A549 (cell line): Measurements from ENCODE around the gene CTNNA3. TPM values are rescaled to one million over a fixed set of nuclear protein-coding genes. Genes with fewer than 3 reads are reported as not detected.

Experiments
- ATAC-seq, 2 experiments: fragments of 200-7000 bp in 1 of 2; fragments of >200 bp in 1 of 2; cut with Nextera tagmentation in 1 of 2; cut with Tn5 transposase in 1 of 2; 3 replicates each; pipeline versions ENCODE4 v1.8.0 to v1.9.1; 2018 to 2020; ENCODE audit warnings: mild to moderate bottlenecking in 1 of 2, moderate library complexity in 1 of 2
- CTCF ChIA-PET: fragments of 300-600 bp; sonication (Branson Sonifier 250); formaldehyde crosslinking; extraction: SDS; loops from one replicate; lab custom pipeline; 2021; ENCODE audit warnings: antibody characterized with exemption, inconsistent platforms; lab: Yijun Ruan, JAX
- POLR2A ChIA-PET: fragments of 350-600 bp; formaldehyde crosslinking; extraction: SDS; loops from one replicate; lab custom pipeline; 2021; ENCODE audit warnings: antibody characterized with exemption, inconsistent platforms; lab: Yijun Ruan, JAX
- DNase-seq, 2 experiments: peaks; one replicate each; pipeline versions ENCODE4 v3.0.0 to v3.0.0-alpha.2; 2011 to 2016; ENCODE audit warnings: low read depth in 1 of 2, low spot score in 1 of 2
- FAIRE-seq: peaks from 2 replicates; lab custom pipeline; 2011; peaks lifted over from hg19 to GRCh38; lab: Jason Lieb, UNC
- H3K27ac ChIP-seq, 2 experiments: fragments of >200 bp; sonication (Bioruptor Twin); formaldehyde crosslinking; 3 replicates each; pipeline ENCODE4 v1.5.1; 2016 to 2017
- H3K4me1 ChIP-seq: fragments of >200 bp; sonication (Bioruptor Twin); formaldehyde crosslinking; 3 replicates; pipeline ENCODE4 v1.6.1; 2016
- H3K4me2 ChIP-seq: fragments of >200 bp; sonication (Bioruptor Twin); formaldehyde crosslinking; 3 replicates; pipeline ENCODE4 v1.6.1; 2016
- H3K4me3 ChIP-seq: fragments of >200 bp; sonication (Bioruptor Twin); formaldehyde crosslinking; 3 replicates; pipeline ENCODE4 v1.5.1; 2016
- H3K9me3 ChIP-seq: fragments of >200 bp; sonication (Bioruptor Twin); formaldehyde crosslinking; 3 replicates; pipeline ENCODE4 v1.6.1; 2016
- BCL3 ChIP-seq: fragments of >200 bp; sonication (Bioruptor Twin); formaldehyde crosslinking; IDR thresholded peaks from 3 replicates; pipeline ENCODE4 v1.6.1; 2016
- CBX2 ChIP-seq: fragments of 200-600 bp; sonication (generic); IDR thresholded peaks from 2 replicates; pipeline ENCODE4 v1.6.1; 2016; ENCODE audit warnings: low read depth, mild to moderate bottlenecking, borderline replicate concordance
- CEBPB ChIP-seq, 2 experiments: fragments of >200 bp in 1 of 2; sonication (Bioruptor Twin) in 1 of 2; formaldehyde crosslinking in 1 of 2; IDR thresholded peaks; 2 replicates each; pipeline ENCODE4 v1.6.1; 2012 to 2016
- FOSL2 ChIP-seq, 2 experiments: fragments of 450-650 bp in 1 of 2; fragments of >200 bp in 1 of 2; sonication (Bioruptor Twin) in 1 of 2; formaldehyde crosslinking; IDR thresholded peaks; 2 replicates each; pipeline versions ENCODE4 v1.5.0 to v1.6.1; 2016 to 2020; ENCODE audit warnings: mild to moderate bottlenecking in 1 of 2, moderate library complexity in 1 of 2
- KDM1A ChIP-seq: fragments of 200-600 bp; sonication (generic); IDR thresholded peaks from 2 replicates; pipeline ENCODE4 v1.6.1; 2016; ENCODE audit warnings: low read depth, mild to moderate bottlenecking
- KDM5A ChIP-seq: fragments of 200-600 bp; sonication (generic); IDR thresholded peaks from 2 replicates; pipeline ENCODE4 v1.6.1; 2016; ENCODE audit warnings: antibody characterized with exemption, mild to moderate bottlenecking
- MAFK ChIP-seq: fragments of 450-650 bp; IDR thresholded peaks from 2 replicates; pipeline ENCODE4 v1.6.1; 2014; ENCODE audit not compliant: partially characterized antibody
- MAX ChIP-seq: IDR thresholded peaks from 2 replicates; pipeline ENCODE4 v1.6.1; 2012
- MAZ ChIP-seq: fragments of 150-350 bp; IDR thresholded peaks from 2 replicates; pipeline ENCODE4 v1.6.1; 2014; ENCODE audit warnings: antibody characterized with exemption, low read depth, low read length, borderline replicate concordance
- NFE2L2 ChIP-seq: fragments of 150-350 bp; conservative IDR thresholded peaks from 2 replicates; pipeline ENCODE4 v1.6.1; 2014; ENCODE audit warnings: low read length
- NPAS2 ChIP-seq: fragments of 250-450 bp; sonication (Bioruptor Pico); IDR thresholded peaks from 2 replicates; pipeline ENCODE4 v1.8.0; 2022; ENCODE audit warnings: mild to moderate bottlenecking, moderate library complexity, borderline replicate concordance
- PHF8 ChIP-seq: fragments of 200-600 bp; sonication (generic); IDR thresholded peaks from 2 replicates; pipeline ENCODE4 v1.6.1; 2016; ENCODE audit warnings: low read depth, mild to moderate bottlenecking, antibody characterized with exemption, moderate library complexity, borderline replicate concordance
- RCOR1 ChIP-seq: fragments of 150-350 bp; IDR thresholded peaks from 2 replicates; pipeline ENCODE4 v1.6.1; 2014; ENCODE audit warnings: antibody characterized with exemption, low read length, low read depth
- SREBF2 ChIP-seq: fragments of 450-650 bp; IDR thresholded peaks from 2 replicates; pipeline ENCODE4 v1.6.1; 2014; ENCODE audit warnings: mild to moderate bottlenecking, moderate library complexity
- ZFP36 ChIP-seq: fragments of 450-650 bp; IDR thresholded peaks from 2 replicates; pipeline ENCODE4 v1.6.1; 2014; ENCODE audit warnings: borderline replicate concordance; ENCODE audit not compliant: partially characterized antibody
- ZNF302 ChIP-seq: fragments of 250-450 bp; sonication (Bioruptor Pico); IDR thresholded peaks from 2 replicates; pipeline ENCODE4 v1.9.0; 2021; ENCODE audit warnings: inconsistent platforms, mild to moderate bottlenecking, moderate library complexity
- ZSCAN20 ChIP-seq: fragments of 250-450 bp; sonication (Bioruptor Pico); IDR thresholded peaks from 2 replicates; pipeline ENCODE4 v1.8.0; 2022; ENCODE audit warnings: mild to moderate bottlenecking, moderate library complexity
- WGBS: methylation state at CpG from one replicate; pipeline ENCODE4 v1.1.6; 2017; ENCODE audit errors: missing lambda C conversion rate; 5-methylcytosine and 5-hydroxymethylcytosine counted together
- polyA plus RNA-seq, 4 experiments: library from polyadenylated mRNA; depleted of rRNA in 3 of 4; stranded (reverse); fragments of >200 nt; fragmentation: RNase III in 1 of 4; extraction: RNeasy Plus Mini Kit Qiagen cat#74134 plus additional on column Dnase treatment in 1 of 4; gene quantifications; 2 replicates in 3 of 4; 3 replicates in 1 of 4; pipeline ENCODE4 v1.2.3, GENCODE V29; 2011 to 2017
- TF ChIP-seq, protein P1 (sequence below): fragments of >200 bp; sonication (Bioruptor Twin); formaldehyde crosslinking; IDR thresholded peaks from 3 replicates; pipeline ENCODE4 v1.5.1; 2016
- TF ChIP-seq, protein P2 (sequence below): fragments of >200 bp; sonication (Bioruptor Twin); formaldehyde crosslinking; IDR thresholded peaks from 2 replicates; pipeline ENCODE4 v1.6.1; 2016
- TF ChIP-seq, protein P3 (sequence below): fragments of 200-600 bp; sonication (generic); IDR thresholded peaks from 2 replicates; pipeline ENCODE4 v1.6.1; 2016; ENCODE audit warnings: antibody characterized with exemption, mild to moderate bottlenecking, moderate library complexity

Gene CTNNA3
- polyA plus RNA-seq, 2 of the 4 experiments (the other 2 are of a cell fraction) = not detected

DNA sequence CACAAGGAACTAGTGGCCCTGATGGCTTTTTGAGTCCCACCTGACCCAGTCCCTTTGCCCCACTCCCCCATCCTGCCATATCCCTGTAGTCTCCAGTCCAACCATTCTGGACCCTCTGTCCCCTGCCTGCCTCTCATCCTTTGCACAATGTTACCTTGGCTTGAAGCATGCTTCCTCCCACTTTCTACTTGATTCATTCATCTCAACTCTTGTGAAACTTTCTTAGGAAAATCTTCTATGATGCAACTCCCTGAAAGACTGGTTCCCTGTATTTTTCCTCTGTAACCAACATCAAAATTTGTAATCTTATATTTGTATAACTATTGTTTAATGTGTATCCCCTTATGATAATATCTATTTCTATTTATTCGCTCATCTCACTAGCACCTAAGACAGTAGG lies 618.6 kb downstream of the CTNNA3 start (continued):
- TF ChIP-seq, protein P1, sequence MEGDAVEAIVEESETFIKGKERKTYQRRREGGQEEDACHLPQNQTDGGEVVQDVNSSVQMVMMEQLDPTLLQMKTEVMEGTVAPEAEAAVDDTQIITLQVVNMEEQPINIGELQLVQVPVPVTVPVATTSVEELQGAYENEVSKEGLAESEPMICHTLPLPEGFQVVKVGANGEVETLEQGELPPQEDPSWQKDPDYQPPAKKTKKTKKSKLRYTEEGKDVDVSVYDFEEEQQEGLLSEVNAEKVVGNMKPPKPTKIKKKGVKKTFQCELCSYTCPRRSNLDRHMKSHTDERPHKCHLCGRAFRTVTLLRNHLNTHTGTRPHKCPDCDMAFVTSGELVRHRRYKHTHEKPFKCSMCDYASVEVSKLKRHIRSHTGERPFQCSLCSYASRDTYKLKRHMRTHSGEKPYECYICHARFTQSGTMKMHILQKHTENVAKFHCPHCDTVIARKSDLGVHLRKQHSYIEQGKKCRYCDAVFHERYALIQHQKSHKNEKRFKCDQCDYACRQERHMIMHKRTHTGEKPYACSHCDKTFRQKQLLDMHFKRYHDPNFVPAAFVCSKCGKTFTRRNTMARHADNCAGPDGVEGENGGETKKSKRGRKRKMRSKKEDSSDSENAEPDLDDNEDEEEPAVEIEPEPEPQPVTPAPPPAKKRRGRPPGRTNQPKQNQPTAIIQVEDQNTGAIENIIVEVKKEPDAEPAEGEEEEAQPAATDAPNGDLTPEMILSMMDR = no peak
- no peak for TF ChIP-seq FOSL2 (IDR thresholded peaks at IDR 0.05)
- TF ChIP-seq FOSL2 (CRISPR knock-in tag; IDR thresholded peaks at IDR 0.05) = no peak
- TF ChIP-seq PHF8 = no peak

DNA sequence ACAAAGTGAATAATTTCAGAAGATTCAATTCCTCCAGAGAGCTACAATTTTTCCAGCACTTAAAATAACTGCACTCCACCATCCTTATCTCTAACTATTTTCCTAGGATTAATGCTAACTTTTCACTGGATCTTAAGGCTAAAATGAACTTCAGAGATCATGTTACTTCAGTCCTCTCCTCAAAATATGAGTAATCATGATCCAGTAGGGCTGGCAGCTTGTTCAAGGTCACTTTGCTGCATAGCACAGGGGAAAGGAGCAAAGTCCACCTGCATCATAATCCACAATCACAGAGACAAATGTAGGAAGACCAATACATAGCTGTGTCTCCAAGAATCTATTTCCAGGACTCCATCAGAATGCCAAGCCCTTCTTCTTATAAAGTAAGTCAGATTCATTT lies 619.9 kb downstream of the CTNNA3 start:
- Histone ChIP-seq H3K27ac (no peak overlapping the region), H3K4me1 (no peaks in the 10 kb centered on the region), H3K4me3 (no peak overlapping the region), H3K4me2 (no peak overlapping the region), H3K9me3 (no peaks in the 10 kb centered on the region)
- CTCF ChIA-PET = no interaction called here
- no peak for TF ChIP-seq RCOR1
- TF ChIP-seq ZFP36 = no peak
- TF ChIP-seq BCL3 = no peak
- TF ChIP-seq MAX = no peak
- TF ChIP-seq NPAS2 (CRISPR knock-in tag) = no peak
- TF ChIP-seq SREBF2 = no peak
- no peak for TF ChIP-seq CEBPB (IDR thresholded peaks at IDR 0.05)
- TF ChIP-seq MAFK = no peak
- TF ChIP-seq NFE2L2 = no peak
- no peak for TF ChIP-seq ZNF302 (CRISPR knock-in tag)
- no peak for TF ChIP-seq KDM1A
- no peak for TF ChIP-seq ZSCAN20
- TF ChIP-seq MAZ = no peak
- no peak for TF ChIP-seq KDM5A
- TF ChIP-seq, protein P2, sequence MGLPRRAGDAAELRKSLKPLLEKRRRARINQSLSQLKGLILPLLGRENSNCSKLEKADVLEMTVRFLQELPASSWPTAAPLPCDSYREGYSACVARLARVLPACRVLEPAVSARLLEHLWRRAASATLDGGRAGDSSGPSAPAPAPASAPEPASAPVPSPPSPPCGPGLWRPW = no peak
- FAIRE-seq = no peak
- no peak for ATAC-seq
- no peak for DNase-seq
- POLR2A ChIA-PET = no interaction called here

DNA sequence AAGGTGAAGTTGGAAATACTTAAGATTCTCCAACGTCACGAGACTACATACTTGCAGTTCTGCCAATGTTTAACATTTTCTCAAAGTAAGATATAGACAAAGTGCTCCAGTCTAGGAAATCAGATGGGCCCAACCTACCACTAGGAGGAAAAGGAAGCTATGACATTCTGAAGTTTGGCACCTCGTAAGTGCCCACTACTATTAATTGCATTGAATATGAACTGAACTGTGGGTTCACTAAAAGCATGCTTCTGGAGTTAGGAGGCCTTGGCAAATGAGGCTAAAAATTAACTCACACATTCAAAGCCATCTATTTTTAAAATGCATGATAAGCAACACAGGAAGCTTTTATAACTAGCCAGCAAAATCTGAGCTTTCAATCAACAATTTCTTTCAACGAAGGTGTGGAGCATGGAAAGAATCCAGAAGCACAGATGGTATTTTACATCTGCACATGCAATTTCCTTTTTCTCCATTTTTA lies 620.5 kb downstream of the CTNNA3 start:
- ATAC-seq (no peak), FAIRE-seq (no peak), DNase-seq (no peak)
- ChIA-PET POLR2A (no interaction called here), CTCF (no interaction called here)
- Histone ChIP-seq H3K4me1 (no peaks in the 10 kb centered on the region), H3K9me3 (no peaks in the 10 kb centered on the region), H3K27ac (no peak overlapping the region), H3K4me2 (no peak overlapping the region), H3K4me3 (no peak overlapping the region)
- WGBS = 21% methylated on average over 4 of the region's 4 CpGs
- TF ChIP-seq, protein P3, sequence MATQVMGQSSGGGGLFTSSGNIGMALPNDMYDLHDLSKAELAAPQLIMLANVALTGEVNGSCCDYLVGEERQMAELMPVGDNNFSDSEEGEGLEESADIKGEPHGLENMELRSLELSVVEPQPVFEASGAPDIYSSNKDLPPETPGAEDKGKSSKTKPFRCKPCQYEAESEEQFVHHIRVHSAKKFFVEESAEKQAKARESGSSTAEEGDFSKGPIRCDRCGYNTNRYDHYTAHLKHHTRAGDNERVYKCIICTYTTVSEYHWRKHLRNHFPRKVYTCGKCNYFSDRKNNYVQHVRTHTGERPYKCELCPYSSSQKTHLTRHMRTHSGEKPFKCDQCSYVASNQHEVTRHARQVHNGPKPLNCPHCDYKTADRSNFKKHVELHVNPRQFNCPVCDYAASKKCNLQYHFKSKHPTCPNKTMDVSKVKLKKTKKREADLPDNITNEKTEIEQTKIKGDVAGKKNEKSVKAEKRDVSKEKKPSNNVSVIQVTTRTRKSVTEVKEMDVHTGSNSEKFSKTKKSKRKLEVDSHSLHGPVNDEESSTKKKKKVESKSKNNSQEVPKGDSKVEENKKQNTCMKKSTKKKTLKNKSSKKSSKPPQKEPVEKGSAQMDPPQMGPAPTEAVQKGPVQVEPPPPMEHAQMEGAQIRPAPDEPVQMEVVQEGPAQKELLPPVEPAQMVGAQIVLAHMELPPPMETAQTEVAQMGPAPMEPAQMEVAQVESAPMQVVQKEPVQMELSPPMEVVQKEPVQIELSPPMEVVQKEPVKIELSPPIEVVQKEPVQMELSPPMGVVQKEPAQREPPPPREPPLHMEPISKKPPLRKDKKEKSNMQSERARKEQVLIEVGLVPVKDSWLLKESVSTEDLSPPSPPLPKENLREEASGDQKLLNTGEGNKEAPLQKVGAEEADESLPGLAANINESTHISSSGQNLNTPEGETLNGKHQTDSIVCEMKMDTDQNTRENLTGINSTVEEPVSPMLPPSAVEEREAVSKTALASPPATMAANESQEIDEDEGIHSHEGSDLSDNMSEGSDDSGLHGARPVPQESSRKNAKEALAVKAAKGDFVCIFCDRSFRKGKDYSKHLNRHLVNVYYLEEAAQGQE = no peak
- no peak for TF ChIP-seq CBX2
